Suppressor macrophage (primary cell): ENCODE results near the gene KCNIP3.
A peak's percentile ranks its signal among the peaks of the same experiment; 100 is the strongest.

Experiments used
- DNase-seq, 4 experiments: peaks; one replicate each; pipeline ENCODE4 v3.0.0-alpha.2; 2020 to 2022

KCNIP3 gene

DNA sequence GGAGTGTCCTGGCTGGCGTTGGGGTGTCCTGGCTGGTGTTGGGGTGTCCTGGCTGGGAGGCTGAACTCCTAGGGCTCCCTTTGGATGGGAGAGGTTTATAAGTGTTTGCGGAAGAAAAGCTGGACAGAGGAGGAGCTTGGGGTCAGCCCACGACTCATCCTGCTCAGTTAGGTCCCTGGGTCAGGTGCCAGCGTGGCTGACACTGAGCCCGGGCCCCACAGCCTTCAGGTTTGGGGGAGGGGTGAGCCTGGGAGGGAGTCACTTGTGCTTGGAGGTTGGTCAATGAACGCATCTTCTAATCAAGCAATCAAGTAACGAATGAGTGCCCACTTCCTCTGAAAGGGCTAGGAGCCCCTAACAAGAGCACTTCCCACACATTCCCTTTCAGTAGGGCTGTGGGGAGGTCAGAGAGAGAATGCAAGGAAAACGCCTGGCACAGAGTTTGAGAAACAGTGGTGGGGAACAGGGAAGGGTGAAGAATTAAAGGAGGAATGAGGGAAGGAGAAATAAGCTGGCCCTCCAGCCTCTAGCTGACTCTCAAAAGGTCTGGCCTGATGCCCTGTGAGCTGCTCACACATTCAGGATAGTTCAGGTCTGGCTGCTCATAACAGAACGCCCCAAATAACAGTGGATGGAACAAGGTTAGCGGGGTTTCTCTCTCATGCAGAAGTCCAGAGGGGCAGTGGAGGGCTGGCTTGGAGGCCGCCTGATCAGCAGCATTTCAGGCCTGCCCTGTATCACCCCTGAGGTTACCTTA is 670 bp downstream of the KCNIP3 start:
- DNase-seq = no peak

DNA sequence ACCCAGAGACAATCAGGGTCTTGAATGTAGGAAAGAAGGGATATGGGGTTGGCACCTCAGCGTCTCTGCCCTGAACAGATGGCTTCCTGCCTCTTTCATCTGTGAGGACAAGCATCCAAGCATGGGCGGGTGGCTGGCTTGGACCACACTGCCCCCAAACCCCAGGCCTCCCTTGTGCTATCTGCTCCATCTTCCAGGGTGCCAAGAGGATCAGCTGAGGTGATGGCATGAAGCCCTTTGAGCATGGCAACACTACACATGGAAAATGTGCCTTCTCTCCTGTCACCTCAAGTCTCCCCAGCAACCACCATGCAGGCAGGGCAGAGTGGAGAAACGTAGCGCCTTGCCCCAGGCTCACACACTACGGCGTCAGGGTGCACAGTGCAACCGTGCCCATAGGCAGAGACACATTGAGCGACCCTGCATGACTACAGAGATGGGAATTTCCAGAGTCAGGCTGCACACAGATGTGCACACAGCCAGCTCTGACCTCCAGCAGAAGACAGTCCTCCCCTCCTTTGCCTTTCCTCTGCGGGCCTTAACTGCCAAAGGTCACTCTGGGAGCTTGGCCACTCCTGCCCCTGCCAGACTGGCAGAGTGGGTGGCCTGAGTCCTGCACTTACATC is 1.5 kb downstream of the KCNIP3 start:
- DNase-seq = no peak

DNA sequence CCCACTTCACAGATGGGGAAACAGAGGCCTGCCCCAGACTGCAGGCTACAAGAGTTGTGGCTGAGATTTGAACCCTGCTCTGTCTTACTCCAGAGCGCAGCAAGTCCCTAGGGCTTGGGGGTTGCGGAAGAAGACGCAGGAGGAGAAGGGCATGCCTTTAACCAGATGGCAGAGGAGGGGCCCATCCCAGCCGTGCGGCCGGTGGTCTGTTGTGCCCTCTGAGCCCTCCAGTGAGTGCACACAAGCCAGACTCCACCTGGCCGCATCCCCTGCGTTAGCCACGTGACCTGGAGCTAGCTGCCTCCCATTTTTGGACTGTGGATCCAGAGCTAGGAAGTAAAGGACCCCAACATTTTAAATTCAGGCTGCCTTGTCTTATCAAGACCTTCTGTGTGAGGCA is 2.8 kb downstream of the KCNIP3 start:
- DNase-seq = no peak

DNA sequence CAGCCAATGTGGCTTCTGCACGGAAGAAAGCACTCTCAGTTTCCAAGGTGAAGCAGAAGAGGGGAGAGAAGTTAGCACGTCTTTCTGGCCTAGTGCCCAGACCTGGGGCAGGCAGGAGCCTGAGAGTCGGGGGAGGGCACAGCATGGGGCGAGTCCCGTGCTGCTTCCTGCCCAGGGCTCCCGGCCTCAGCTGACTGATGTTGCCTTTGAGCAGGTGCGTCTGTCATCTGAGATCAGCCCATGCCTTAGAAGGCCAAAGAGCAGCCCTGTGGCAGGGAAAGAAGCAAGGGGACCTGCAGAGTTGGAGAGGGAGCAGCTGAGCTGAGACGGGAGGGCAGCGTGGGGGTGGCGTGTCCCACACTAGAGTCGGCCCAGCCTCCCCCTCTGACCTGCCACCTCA is 3.3 kb downstream of the KCNIP3 start:
- peak in 3 of 4 experiments; percentile 11 to 46 (median 30) for DNase-seq

DNA sequence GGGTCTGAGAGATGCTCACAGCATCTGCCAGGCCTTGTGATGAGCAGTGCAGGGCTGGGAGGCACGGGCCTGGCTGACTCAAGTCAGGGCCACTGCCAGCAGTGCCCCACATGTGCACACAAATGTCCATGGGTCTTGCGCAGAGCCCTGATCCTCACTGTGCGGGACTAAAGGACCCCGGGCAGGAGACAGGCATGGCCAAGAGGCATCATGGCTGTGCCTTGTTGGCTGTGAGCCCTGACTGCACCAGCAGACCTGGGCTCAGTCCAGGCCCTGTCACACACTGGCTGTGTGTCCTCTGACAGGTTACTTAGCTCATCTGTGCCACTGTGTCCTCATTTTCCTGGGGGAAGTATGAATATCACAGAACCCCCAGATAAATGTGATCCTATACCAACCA is 4.0 kb downstream of the KCNIP3 start:
- no peak for DNase-seq

DNA sequence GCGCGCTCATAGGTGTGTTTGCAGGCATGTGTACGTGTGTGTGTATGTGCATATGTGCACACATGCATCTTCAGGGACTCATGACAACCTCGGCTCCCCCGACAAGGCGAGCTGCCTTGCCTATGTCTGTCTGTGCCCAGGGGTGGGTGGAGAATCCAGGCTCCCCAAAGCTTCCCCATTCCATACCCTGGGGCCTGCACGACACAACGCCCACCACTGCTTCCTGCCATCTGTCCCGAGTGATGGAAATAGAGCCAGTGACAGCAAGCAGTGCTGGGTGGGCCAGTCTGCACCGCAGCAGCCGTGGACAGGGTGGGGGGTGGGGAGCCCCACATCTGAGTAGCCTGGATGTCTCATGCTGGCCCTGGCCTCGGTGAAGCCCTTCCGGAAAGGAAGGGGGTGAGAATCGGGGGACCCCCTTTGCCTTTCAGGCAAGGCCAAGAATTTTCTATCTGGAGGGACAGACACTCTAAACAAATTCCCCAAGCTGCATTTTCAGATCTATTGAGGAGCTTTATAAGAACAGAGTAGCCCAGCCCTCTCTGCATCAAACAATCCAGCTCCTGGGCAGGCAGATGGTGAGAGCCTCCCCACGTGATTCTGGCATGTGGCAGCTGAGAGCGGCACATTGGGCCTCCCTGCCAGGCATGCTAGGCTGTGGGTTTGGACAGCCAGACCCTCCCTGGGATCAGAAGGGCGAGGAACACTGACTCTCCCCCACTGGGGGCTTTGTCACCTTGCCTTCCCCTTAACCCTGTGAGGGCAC is 4.9 kb downstream of the KCNIP3 start:
- peak; percentile 71 to 88 (median 84) for DNase-seq

DNA sequence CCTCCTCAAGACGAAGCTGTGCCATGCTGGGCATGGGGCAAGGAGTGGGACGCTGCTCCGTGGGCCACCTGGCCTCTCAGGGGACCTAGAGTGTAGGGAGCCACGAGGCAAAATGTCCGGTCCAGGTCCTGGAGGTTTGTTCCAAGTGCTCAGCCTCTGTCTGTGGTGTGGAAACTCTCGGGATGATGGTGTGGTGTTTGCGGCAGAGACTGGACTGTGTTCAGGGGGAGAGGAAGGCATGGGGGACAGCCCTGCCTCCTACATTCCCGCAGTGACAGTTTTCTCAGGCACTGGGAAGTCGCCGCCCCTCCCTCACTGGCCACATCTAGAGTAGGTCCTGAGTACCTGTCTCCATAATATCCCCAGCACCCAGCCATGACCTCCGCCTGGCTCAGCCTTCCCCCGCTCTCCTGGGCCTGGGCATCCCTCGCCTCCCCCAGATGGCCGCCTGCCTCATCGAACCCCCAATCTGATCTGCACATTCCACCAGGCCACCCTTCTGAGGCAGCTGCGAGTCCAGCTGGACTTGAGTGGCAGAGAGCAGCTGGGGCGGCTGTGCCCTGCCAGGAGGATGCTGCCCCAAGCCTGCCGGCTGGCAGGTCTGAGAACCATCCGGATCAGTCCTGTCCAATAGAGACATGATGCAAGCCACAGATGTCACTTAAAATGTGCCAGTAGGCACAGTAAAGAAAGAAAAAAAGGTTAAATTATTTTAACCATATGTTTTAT is 6.2 kb downstream of the KCNIP3 start:
- DNase-seq = no peak

DNA sequence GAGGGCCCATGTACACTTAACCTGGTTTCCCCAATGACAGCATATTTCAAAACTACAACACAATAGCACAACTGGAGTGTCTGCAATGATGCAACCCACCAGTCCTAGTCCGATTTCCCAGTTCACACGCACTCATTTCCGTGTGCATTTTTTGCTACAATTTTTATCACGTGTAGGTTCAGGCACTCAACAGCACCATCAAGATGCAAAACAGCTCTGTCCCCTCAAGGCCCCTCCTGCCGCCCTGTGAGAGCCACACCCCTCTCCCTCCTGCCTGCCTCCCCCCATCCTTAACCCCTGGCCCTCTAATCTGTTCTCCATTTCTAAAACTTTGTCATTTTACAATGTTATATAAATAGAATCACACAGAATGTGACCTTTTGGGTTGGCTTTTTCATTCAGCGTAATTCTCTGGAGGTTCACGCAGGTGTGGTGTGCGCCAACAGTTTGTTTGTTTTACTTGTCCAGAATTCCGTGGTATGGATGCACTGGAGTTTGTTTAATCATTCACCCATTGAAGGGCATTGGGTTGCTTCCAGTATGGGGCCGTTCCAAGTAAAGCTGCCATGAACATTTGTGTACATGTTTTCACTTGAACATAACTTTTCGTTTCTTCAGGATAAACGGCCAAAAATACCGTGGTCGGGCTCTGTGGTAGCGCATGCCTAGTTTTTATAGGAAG is 8.4 kb downstream of the KCNIP3 start:
- DNase-seq = no peak

DNA sequence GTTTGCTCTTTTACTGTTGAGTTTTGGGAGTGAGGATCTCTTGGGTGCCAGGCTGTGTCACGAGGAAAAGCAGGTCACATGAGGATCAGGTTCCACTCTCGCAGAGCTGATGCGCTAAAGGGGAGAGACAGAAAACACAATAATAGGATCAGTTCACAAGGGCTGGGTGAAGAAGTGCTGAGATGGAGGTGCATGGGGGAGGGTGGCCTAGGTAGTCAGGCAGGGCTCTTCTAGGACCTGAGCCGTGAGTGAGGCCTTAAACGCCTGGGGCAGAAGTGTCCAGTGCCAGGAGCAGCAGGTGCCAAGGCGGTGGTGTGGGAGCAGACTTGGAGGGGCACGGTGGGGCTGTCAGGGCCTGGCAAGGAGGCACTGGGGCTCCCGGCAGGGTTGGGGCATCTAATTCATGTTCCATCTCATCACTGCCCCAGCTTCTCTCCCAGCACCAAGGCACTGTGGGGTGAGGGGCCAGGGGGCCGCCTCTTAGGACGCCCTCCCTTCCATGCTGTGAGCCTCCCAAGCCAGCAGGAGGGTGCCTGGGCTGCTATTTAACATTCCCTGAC is 9.3 kb downstream of the KCNIP3 start:
- DNase-seq = no peak

DNA sequence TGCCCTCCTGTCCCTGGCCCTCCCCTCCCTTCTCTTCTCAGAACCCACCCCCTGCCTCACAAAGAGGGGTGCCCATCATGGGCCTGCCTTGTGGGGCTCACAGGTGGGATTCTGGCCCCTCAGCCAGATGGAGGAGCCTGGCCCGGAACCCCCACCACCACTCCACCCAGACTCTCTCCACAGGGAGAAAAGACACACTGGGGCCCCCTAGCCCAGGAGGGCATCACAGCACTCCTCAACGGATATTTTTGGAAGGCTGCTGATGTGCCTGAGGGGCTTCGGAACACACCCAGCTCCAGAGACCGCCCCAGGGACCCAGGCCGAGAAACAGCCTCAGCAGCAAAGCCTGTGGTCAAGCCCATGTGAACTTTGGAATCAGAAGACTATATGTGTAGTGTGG is 9.9 kb downstream of the KCNIP3 start:
- DNase-seq = no peak

DNA sequence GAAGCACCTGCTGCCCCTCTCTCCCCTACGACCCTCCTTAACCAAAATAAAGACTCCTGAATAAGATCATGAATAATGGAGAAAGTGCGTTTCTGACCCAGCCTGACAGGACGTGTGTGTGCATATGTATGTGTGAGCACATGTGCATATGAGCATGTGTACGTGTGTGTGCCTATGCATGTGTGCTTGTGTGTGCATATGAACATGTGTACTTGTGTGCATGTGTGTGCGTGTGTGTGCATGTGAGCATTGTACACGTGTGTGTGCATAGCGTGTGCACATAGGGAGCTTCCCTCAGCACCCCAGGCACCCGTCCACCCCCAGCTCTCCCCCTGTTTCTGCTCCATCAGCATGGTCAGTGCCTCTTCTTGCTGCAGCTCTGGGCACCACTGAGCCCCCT is 10.7 kb downstream of the KCNIP3 start:
- DNase-seq = no peak

DNA sequence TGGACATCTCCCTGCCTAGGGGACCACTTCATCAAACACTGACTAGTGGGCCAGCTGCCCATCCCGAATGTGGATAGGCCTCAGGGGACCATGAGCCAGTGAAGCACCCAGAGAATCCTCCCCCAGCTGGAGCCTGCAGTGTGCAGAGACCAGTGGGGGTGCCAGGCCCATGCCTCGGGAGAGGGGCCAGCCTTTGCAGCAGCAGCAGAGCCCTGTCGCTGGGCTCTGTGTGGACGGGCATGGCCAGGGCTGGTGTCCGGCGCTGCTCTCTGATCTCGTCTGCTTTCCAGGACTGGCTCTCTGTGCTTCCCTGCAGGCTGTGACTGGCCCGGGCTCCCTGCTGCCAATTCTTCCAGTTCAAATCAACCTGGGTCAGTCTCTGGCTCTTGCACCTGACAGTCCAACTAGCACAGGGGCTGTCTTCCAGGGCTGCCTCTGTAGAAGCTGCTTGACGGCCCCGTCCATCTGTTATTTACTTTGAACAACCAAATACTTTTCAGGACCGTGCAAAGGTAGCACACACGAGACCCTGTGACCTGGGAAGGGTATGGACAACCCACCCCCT is 11.4 kb downstream of the KCNIP3 start:
- no peak for DNase-seq

DNA sequence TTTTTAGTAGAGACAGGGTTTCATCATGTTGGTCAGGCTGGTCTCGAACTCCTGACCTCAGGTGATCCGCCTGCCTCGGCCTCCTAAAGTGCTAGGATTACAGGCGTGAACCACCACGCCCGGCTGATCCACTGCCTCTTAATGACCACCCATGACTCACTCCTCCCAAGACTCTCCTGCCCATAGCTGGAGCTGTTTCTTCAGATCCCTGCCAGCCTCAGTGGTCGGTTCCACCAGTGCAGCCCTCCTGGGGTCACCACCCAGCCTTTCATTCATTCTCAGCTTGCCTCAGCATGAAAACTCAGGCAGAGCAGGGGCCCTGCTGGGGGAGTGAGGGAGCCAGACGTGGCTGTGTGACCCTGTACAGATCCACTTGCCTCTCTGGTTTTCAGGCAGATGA is 12.5 kb downstream of the KCNIP3 start:
- no peak for DNase-seq

DNA sequence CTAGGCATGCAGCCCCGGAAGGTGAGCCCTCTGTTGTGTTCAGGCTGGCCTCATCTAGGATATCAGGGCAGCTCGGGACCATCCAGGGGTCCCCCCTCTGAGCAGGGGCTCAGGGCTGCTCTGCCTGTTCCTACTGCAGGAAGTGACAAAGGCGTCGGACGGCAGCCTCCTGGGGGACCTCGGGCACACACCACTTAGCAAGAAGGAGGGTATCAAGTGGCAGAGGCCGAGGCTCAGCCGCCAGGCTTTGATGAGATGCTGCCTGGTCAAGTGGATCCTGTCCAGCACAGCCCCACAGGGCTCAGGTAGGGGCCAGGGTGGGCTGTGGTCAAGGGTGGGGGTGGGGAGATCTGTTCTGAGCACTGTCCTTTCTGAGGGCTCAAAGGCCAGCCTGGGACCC is 13.1 kb downstream of the KCNIP3 start:
- no peak for DNase-seq

DNA sequence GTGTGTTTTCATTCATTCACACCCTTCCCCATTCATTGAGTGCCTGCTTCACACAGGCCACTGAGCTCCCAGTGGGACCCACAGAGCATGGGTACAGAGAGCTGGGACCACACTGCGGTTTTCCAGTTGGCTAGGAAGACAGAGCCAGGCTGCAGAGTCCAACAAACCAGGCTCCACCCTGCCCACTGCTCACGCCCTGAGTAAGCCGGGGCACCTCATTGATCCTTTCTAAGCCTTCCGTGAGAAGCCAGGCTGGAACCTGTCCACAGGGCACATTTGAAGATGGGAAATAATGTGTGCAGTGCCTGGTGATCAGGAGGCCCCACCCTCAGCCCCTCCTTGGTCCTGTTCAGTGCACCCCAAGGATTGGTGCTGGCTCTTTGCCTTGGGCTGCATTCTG is 13.5 kb downstream of the KCNIP3 start:
- DNase-seq = no peak

DNA sequence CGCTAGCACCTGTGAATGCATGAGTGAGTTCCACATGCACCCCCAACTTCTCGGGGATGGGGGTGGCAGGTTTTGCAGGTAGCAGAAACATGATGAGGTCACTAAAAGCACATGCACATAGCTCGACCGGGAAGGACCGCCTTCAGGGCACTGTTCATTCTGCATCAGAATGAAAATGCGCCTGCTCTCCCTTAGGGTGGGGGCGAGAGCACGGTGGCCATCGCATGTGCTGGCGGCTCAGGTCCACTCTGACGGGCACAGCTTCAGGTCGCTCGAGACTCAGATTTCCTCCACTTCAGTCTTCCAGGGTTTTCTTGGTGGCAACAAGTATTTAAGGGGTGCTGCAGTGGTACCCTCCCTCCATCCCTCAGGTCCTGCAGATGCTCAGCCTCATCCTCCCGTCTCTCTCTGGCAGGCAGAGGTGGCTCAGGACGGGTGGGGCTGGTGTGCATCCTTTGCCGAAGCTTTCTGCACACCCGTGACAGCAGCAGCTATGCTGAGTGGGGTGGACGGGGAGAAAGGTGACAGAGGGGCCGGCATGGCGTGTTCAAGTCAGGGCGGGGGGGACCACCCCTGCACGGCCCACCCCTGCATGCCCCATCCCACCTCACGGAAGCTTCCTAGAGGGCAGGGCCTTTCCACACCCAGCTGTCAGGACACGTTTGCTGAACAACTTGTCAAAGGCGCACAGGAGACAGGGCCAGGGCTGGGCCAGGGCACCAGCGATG is 14.8 kb downstream of the KCNIP3 start:
- DNase-seq = no peak

DNA sequence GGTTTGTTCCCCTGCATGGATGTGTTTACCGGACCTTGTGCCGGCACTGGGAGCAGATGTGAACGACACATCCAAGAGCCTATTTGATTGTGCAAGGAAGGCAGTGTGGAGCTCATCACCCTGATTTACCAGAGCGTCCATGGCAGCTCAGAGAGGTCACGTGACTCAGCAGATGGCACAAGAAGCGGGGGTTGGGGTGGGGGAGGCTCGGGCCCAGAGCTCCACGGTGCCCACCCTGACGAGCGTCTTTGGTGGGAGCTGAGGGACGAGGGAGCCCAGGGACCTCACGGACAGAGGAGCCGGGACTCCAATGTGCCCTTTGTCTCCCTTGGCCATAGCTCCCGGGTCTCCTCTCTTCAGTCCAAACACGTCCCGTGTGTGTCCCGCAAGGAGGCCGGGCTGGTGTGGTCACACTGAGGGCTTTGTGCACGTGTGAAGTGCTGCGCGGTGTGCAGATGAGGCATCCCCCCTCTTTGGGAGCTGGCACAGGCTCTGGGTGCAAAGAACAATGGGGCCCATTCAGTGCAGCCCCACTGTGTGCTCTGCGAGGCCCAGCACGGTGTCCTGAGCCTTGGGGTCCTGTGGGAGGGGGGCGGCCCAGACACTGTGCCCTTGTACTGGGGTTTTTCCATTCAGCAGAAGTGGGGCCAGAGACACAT is 15.5 kb downstream of the KCNIP3 start:
- no peak for DNase-seq

DNA sequence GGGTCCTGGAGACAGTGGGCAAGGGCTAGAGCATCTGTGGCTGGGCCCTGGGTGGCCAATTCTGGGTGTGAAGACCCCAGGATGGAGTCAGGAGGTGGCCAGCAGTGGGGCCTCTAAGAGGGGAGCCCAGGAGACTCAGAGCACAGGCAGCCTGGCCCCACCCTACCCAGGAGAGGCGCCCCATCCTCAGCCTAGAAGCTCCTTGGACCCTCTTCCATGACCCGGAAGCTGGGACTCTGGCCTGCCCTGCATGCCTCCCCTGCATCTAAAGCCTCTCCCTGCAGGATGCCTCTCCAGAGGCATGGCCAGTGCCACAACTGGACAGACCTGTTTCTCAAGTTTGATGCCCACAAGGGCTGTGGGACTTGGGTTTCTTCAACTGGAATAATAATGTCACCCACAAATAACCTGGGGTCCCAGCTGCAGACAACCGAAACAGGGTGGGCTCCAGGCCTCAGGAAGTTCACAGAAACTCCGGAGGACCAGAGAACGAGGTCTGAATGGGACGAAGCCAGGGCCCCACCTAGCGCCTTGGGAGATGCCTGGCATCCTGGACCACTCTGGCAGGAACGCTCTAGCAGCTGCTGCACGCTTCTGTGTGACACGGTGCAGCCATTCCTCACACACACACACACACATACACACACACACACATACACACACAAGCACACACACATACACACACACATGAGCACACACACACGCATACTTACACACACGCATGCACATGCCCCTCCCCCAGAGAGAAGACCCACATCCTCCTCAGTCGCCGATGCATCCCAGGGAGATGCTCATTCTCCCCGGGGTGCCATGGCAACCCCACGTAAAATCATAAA is 16.4 kb downstream of the KCNIP3 start:
- DNase-seq = no peak

DNA sequence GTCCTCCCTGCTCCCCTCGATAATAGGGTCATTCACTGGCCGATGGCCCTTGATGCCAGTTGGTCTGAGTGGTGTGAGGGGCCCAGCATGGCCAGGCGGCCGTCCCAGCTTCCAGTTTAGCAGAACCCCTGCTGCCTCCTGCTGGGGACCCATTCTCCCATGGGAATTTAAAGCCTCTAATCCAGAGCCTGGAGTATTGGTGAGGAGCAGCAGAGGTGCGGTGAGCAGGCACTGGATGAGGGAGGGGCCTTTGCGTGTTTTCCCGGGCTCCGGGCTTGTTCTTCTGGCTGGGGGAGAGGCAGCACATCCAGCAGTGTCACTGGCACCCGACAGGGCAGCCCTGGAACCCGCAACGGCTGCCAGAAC is 17.4 kb downstream of the KCNIP3 start:
- DNase-seq = no peak
